GM18505 (cell line): ENCODE data around the gene CTAGE1.
"Not testable (repeated sequence)": the region's sequence is repeated elsewhere in the genome, so short reads cannot be mapped to it uniquely, and the experiment has no call there.

ENCODE experiments used
- ATAC-seq: cut with Tn5 transposase; IDR thresholded peaks from one replicate; pipeline ENCODE4 v1.9.1; 2021; ENCODE audit not compliant: unreplicated experiment
- POLR2A ChIP-seq: IDR thresholded peaks from 4 replicates; pipeline ENCODE4 v1.6.1; 2011; ENCODE audit warnings: borderline replicate concordance; ENCODE audit not compliant: insufficient read depth, insufficient read length; ENCODE audit errors: extremely low read depth

CTAGE1 gene

DNA sequence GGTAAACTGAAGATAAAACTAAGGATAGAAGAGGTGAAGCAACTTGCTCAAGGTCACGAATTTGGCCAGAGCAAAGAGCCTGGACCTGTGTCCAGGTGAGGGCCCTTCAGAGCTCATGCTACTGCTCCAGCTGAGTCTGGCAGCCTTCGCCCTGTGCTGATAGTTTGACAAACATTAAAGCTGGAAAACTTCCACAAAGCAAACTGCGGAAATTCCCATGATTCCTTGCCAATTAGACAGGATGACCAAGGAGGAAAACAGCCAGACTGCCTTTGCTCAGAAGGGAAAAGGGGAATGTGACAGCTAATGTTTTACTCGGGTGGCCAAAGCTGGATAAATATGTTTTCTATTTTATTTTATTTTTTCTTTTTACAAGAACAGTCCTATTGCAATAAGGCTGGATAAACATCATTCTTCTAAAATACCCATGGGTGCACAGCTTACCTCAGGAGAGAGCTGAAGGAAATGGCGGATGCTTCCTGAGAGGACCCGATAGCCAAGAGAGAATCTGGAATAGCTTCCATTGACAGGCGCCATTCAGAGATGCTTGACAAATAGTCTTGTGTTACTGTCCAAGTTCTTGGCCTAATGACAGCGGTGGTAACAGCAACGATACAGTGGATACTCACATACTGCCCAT, 5.3 kb upstream of the CTAGE1 start:
- no peak for TF ChIP-seq POLR2A
- ATAC-seq, result no peak

- no peak for ATAC-seq
- no peak for TF ChIP-seq POLR2A
Observed at GRCh38 chr18:22420652-22421051, 2.9 kb upstream of the CTAGE1 start.

DNA sequence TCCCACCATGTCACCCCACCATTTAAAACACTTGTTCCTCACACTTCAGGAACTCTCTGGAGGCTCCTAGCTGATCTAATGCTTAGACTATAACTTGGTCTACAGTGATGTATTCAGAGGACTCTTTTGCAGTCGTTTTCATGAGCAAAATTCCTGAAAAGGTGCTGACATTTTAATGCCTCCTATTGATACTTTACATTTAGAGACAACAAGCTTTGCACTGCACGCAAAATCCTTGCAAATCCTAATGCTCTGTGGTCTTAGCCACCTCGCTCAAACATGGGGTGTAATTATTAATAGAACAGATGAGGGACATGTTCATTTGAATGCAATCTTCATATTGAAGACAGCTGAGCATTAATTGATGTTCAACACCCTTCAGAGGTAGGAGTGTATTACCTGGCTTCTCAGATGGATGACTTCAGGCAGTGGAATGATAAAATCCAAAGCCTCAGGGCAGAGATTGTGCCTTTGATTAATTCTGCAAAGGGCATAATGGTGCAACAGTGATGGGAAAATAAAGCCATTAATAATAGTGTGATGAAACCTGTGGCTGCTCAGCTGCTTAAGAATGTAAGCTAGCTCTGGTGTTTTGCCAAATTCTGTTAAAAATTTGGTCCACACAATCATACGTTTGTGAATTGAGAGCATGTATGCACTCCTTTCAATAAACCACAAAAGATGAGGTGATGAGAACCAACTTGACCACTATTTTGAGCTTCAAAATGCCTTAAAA, 5.4 kb downstream of the CTAGE1 start:
- ATAC-seq, result no peak
- TF ChIP-seq POLR2A, result no peak

DNA sequence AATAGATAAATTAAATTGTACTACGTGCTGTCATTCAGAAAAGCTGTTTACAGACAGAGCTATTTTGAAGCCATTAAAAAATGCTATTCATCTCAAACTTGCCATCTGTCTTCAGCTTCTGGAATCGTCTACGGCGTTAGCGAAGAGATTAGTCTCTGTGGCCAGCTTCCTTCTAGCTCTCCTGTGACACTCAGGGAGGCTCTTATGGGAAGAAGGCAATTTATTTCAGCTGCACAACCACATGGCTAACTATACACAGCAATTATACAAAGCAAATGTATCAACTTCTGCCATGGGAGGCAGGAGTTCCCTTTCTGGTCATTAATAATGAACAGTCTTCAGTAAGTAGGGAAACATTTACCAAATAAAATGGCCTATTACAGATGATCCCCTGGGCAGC, 6.3 kb downstream of the CTAGE1 start:
- TF ChIP-seq POLR2A, result no peak
- ATAC-seq, result no peak

GRCh38 chr18:22410126-22410525, 7.6 kb downstream of the CTAGE1 start:
- ATAC-seq, result no peak
- TF ChIP-seq POLR2A, result no peak

DNA sequence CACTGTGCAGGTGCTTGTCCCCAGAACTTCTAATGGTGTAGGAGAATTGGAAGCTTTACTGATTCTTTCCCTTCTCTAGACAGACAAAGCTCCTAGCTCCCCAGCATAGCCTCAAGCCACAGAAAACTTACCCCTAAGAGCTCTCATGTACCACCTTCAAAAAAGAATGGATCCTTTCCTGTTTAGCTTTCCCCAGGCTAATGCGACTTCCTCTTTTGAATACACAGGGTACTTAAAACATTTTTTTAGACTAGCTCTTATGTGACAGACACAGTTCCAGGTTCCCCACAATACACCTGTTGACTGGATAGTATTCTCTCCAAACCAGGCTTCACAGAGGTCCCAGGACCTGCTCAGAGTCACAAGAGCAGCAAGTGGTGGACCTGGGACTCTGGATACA, 8.3 kb downstream of the CTAGE1 start:
- TF ChIP-seq POLR2A, result no peak
- ATAC-seq, result no peak

DNA sequence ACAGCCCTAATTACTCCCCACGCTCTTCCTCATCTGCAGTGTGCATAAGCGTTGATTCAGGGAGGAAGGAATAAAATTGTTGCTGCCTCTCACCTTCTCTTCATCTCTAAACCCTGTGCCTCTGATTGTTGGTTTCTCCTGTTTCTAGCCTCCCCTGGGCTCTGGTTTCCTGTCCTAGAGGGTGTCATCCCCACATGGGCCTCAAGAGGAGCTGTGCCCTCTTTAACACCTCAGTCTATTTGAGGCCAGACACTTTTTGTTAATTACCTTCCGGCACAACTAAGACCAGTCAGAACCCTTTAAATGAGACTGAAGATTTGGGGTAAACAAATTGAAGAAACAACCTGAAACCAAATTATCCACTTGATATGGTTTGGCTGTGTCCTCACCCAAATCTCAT, 9.7 kb downstream of the CTAGE1 start:
- no peak for TF ChIP-seq POLR2A
- ATAC-seq, result no peak

- no peak for ATAC-seq
- TF ChIP-seq POLR2A, result no peak
Observed at GRCh38 chr18:22405142-22405541, 12.6 kb downstream of the CTAGE1 start.

DNA sequence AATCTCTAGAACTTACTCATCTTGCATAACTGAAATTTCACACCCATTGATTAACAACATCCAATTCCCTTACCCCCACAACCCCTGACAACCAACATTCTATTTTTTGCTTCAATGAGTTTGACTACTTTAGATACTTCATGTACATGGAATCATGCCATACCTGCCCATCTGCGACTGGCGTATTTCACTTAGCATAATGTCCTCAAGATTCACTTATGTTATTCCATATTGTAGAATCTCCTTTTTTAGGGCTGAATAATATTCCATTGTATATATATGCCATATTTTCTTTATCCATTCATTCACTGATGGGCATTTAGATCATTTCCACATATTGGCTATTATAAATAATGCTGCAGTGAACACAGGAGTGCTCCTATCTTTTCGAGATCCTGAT, 13.8 kb downstream of the CTAGE1 start:
- no peak for TF ChIP-seq POLR2A
- ATAC-seq, result no peak

GRCh38 chr18:22399949-22400348, 17.8 kb downstream of the CTAGE1 start:
- ATAC-seq, result no peak
- no peak for TF ChIP-seq POLR2A

DNA sequence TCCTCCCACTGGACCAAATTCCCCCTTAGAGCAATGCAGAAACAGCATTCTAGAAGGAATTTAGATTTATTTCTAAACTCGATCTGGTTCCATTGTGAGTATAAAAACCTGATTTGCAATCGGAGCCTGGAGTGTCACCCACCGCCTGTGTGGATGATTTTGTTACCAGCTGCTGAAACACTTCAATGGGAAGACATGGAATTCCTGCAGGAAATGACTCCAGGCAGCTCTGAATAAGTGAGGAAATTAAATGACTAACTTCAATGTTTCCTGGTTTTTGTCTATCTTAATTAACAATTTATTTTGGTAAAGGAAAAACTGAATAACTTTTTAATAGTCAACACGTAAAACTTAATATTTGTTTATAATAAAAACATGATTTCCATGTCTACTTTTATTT, 19.3 kb downstream of the CTAGE1 start:
- no peak for ATAC-seq
- TF ChIP-seq POLR2A, result no peak

DNA sequence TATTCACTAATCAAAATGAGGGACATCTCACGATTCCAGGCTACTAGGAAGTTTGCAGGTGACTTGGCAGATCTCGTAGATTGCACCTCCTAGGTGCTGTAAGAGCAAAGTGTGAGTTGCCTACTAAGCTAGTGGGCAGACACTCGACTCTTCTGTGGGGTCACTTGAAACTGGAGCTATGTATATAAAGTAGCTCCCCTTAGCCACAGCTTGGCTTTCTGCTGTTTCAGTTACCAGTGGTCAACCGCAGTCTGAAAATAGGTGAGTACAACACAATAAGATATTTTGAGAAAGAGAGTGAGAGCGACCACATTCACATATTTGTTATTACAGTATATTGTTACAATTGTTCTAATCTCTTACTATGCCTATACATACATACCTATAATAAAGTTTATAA, 23.3 kb downstream of the CTAGE1 start:
- no peak for ATAC-seq
- TF ChIP-seq POLR2A, result no peak

DNA sequence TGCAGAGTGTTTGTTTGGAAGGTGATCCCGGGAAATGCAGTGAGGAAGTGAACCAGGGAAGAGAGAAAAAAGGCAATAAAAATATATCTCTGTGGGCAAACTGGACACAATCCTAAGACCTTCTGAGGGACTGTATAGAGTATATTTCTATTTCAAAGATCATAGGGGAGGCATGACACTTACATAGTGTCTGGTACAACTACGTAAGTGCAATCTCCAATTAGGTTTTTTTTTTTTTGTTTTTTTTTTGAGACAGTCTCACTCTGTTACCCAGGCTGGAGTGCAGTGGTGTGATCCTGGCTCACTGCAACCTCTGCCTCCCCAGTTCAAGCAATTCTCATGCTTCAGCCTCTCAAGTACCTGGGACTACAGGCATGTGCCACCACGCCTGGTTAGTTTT, 24.6 kb downstream of the CTAGE1 start:
- not testable (repeated sequence) for ATAC-seq
